ENCODE data around the gene P2RX4.
A peak's percentile ranks its signal among the peaks of the same experiment; 100 is the strongest.
"Not testable (repeated sequence)": the region's sequence is repeated elsewhere in the genome, so short reads cannot be mapped to it uniquely, and the experiment has no call there.

Gene P2RX4

GRCh38 chr12:121209624-121210572, at the start of gene P2RX4:
TSS of gene P2RX4 (plus strand) at chr12:121210129. CDS start at chr12:121210165, 36 bp downstream.
- peak; percentile 67 to 78 for DNase-seq

DNA sequence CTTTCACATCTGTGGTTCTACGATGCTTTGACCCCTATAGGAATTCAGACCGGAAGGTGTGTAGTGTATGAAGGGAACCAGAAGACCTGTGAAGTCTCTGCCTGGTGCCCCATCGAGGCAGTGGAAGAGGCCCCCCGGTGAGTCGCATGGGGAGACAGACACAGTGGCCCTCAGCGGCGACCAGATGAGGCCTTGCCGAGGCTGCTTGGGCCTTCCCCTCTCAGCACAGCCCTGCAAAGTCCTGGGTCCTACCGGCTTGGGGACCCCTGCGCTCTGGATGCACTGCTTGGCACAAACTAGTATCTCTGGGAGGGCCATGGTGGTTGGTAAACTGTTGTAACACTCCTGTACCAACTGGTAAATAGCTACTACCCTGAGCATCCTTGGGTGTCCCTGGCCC, 47.5 kb upstream of the P2RX4 start:
- DNase-seq: no peak

DNA sequence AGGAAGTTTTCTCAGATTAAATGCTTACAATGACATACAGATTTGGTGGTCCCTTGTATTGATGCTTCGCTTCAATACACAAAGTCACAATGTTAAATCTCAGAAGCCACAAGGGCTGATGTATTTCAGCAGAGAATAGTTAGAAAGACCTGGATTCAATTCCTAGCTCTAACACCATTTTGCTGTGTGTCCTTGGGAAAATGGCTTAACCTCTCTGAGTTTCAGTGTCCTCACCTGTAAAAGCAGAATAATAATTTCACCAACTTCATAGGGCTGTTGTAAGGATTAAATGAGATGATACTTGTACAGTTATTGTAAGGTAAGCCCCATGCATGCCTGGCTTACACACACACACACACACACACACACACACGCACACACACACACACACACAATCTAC, 46.9 kb upstream of the P2RX4 start:
- DNase-seq: no peak

DNA sequence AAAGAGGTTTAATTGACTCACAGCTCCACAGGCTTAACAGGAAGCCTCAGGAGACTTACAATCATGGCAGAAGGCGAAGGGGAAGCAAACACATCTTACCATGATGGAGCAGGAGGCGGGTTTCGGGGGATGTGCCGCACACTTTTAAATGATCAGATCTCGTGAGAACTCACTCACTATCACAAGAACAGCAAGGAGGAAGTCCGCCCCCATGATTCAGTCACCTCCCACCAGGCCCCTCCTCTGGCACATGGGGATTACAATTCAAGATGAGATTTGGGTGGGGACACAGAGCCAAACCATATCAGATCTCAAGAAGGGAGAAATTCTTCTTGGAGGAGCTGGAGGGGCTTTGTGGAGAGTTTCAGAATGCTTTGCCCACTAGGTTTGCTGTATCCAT, 45.1 kb upstream of the P2RX4 start:
- DNase-seq: not testable (repeated sequence)

GRCh38 chr12:121165316-121165715, 44.6 kb upstream of the P2RX4 start:
- DNase-seq: no peak

DNA sequence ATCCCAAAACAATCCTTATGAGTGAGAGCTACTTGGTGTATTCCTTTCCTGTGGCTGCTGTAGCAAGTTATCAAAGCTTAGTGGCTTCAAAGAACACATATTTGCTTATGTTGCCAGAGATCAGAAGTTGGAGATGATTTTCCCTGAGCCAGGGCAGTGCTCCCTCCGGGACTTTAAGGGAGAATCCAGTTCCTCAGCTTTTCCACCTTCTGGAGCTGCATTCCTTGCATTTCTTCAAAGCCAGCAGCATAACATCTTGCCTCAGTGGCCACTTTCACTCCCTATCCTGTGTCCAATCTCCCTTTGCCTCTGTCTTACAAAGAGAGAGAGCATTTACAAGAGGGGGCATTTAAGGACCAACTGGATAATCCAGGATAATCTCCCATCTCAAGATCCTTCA, 43.6 kb upstream of the P2RX4 start:
- no peak for DNase-seq

GRCh38 chr12:121167232-121167820, 42.6 kb upstream of the P2RX4 start:
- DNase-seq: no peak

- DNase-seq: no peak
These were observed 42.0 kb upstream of the P2RX4 start for GRCh38 chr12:121167951-121168350.

DNA sequence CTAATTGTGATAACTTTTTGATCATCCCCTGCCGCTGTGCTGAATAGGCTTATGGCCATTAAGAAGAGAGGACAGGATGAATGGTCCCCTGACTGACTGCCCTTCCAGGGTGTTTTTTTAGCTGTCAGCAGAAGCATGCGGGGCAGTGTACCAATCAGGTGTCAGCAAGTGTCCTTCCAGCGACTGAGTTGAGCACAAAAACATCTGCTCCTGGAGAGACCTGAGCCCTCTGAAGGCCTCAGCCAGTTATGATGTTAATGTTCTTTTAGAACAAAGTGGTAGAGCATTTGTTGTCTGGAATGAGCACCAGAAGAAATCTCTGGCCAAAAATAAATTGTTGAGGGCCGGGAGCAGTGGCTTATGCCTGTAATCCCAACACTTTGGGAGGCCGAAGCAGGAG, 39.8 kb upstream of the P2RX4 start:
- no peak for DNase-seq

DNA sequence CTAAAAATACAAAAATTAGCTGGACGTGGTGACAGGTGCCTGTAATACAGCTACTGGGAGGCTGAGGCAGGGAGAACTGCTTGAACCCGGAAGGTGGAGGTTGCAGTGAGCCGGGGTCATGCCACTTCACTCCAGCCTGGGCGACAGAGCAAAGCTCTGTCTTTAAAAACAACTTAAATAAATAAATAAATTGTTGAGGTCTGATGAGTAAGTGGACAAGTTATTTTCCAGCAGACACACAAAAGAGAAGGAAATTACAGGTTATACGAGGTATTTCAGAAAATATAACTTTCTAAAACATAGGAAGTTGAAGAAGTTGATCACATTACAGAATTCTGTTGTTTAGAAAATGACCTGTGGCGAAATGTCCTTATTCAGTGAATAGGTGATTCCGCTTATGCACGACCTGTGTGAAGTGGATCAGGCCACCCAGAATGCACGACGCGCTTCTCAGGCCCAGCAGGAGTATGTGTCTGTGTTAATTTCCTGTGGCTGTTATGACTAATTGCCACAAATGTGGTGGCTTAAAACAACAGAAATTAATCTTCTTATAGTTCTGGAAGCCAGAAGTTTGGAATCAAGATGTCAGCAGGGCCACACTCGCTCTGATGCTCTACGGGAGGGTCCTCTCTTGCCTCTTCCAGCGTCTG, 39.2 kb upstream of the P2RX4 start:
- no peak for DNase-seq

GRCh38 chr12:121172145-121172544, 37.8 kb upstream of the P2RX4 start:
- no peak for DNase-seq

DNA sequence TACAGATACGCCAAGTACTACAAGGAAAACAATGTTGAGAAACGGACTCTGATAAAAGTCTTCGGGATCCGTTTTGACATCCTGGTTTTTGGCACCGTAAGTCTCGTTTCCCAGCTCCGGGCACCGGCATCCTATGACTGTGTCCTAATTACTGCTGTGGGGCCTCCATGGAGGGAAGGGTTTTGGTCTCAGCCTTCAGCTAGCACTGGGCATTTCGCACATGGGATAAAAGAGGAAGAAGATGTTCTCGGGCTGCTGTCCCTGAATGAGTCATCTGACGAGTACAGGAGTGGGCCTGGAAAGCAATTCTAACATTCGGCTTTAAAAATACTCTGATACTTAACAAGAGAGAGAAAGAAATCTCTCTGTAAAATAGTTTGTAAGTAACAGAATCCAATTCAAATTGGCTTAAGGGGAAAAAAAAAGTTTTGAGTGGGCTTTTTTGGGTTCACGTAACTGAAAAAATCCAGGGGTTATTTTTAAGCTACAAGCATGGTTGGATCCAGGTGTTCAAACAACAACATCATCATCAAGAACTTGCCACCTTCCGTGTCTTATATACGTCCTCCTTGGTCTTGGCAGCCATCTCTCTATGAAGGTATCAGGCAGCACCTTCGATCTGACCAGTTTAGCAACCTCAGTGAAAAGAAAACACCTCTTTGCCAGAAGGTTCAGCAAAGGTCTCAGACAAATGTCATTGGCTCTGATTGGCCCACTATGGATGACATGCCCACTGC, 34.4 kb upstream of the P2RX4 start:
- DNase-seq: no peak

DNA sequence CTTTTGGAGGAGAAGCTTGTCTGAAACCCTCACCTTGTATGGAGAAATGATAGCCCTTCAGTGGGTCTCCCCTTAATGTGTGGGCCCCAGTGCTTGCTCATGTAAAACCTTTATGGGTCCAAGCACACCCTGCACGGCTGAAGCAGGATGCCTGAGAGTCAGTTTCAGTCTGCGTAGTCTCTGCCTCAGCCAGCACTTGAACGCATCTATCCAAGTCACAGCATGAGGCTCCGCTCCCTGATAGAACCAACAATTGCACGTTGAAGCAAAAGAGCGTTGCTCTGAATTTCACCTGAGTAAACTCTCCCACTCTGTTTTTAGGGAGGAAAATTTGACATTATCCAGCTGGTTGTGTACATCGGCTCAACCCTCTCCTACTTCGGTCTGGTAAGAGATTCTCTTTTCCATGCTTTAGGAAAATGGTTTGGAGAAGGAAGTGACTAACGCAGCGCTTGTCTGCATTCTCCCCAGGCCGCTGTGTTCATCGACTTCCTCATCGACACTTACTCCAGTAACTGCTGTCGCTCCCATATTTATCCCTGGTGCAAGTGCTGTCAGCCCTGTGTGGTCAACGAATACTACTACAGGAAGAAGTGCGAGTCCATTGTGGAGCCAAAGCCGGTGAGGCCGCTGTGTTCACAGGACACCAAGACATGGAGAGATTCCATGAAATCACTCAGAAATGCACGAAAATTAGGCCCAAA, 33.0 kb upstream of the P2RX4 start:
- DNase-seq: no peak

DNA sequence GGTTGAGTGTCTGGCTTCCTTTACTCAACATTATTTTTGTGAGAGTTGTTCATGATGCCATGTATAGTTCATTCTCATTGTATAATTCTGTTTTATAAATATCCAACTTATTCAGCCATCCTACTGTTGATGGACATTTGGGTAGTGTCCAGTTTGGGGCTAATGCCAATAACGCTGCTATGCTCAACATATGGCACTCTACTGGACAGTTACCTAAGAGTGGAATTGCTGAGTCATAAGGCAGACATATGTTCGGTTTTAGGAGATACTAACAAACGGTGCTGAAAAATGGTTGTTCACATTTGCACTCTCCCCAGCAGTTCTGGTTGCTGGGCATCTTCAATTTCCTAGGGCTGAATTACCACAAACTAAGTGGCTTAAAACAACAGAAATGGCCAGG, 28.7 kb upstream of the P2RX4 start:
- no peak for DNase-seq

DNA sequence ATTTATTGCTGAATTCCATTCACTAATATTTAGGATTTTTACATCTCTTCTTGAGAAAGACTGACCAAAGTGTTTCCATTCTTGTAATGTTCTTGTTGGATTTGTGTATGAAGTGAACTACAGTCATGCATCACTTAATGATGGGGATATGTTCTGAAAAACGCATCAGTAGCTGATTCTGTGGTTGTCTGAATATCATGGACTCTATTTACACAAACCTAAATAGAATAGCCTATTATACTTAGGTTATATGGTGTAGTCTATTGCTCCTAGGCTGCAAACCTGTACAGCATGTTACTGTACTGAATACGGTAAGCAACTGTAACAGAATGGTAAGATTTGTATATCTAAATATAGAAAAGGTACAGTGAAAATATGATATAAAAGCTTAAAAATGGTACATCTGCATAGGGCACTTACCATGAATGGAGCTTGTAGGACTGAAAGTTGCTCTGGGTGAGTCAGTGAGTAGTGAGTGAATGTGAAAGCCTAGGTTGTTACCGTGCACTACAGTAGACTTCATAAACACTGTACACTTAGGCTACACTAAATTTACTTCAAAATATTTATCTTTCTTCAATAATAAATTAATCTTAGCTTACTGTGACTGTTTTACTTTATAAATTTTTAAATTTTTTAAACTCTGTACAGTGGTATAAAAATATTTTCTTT, 27.6 kb upstream of the P2RX4 start:
- no peak for DNase-seq

- no peak for DNase-seq
These were observed 25.5 kb upstream of the P2RX4 start for GRCh38 chr12:121184425-121184824.

GRCh38 chr12:121184984-121185889, 24.7 kb upstream of the P2RX4 start:
- no peak for DNase-seq

DNA sequence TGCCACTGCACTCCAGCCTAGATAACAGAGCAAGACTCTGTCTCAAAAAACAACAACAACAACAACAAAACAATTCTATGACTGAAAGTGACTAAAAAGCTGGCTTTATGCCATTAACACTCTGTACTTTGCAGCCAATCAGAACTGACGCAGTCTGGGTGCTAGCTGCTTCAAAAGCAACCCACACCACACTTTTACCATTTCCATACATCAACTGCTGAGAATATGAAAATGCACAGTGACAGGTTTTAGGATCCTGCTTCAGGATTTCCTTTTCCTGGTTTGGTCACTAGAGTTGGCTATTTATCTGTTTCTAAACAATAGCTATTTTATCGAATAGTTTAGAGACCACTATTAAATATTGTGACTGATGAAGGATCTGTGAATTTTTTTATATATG, 23.1 kb upstream of the P2RX4 start:
- DNase-seq: no peak

DNA sequence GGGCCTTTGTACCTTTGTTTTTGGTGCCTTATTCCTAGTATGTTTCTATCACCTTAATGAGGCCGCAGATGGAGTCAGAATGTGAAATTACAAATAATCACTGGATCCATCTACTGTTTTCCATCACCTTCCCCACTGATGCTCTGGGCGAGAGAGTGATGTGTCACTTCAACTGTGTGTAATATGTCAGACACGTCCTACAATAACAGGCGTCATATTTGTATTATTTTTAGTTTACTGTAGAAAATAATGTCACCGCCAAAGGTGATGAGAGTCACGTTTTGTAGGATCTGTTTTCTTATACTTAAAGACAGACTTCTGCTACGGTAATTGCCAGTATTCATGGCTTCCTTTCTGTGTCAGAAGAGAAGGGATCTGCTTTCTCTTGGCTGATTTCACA, 22.4 kb upstream of the P2RX4 start:
- no peak for DNase-seq

DNA sequence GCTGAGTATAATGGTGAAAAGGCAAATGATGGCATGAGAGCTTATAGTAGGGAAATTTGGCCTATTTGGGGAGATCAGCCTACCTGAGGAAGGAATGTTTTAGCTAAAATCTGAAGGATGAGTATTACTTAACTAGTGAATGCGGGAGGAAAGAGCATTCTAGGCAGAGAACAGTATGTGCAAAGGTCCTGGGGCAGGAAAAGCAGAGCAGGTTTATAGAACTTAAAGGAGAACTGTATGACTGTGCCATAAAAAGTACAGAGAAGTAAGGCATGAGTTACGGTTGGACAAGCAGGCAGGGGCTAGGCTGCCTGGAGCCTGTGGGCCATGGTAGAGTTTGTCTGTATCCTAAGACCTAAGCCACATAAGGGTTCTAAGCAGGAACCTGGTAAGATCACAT, 21.7 kb upstream of the P2RX4 start:
- DNase-seq: no peak

DNA sequence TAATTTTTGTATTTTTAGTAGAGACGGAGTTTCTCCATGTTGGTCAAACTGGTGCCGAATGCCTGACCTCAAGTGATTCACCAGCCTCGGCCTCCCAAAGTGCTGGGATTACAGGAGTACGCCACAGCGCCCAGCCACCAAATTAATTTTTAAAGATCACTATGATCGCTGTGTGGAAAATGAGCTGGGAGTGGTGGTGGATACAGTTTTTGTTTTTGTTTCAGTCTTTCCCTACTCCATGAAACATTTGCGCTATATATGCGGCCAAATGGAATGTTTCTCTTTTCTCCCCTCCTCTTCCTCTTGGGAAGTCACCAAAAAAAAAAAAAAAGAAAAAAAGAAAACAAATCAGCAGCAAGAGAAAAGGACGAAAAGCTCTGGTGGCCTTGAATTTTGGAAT, 20.8 kb upstream of the P2RX4 start:
- no peak for DNase-seq
